Astrocyte (in vitro differentiated cells and primary cell): ENCODE measurements around the gene TULP4. TPM values are rescaled to one million over a fixed set of nuclear protein-coding genes. Genes with fewer than 3 reads are reported as not detected.

Experiments
- DNase-seq: peaks from one replicate; pipeline ENCODE4 v3.0.0-alpha.2; 2010; ENCODE audit warnings: low read depth
- FAIRE-seq: peaks from 2 replicates; lab custom pipeline; 2011; peaks lifted over from hg19 to GRCh38; lab: Jason Lieb, UNC
- H2AFZ ChIP-seq: 2 replicates; pipeline ENCODE4 v1.6.0; 2012; ENCODE audit warnings: low read depth, low read length, inconsistent platforms
- H3K27ac ChIP-seq: 2 replicates; pipeline ENCODE4 v1.5.1; 2011; ENCODE audit warnings: low read depth, low read length, inconsistent platforms
- H3K27me3 ChIP-seq: 2 replicates; pipeline ENCODE4 v1.6.0; 2011; ENCODE audit warnings: low read length, inconsistent platforms; ENCODE audit not compliant: insufficient read depth
- H3K36me3 ChIP-seq: 2 replicates; pipeline ENCODE4 v1.5.1; 2011; ENCODE audit warnings: low read length, inconsistent platforms; ENCODE audit not compliant: insufficient read depth
- H3K4me1 ChIP-seq: 2 replicates; pipeline ENCODE4 v1.5.1; 2011; ENCODE audit warnings: low read length, inconsistent platforms; ENCODE audit not compliant: insufficient read depth
- H3K4me2 ChIP-seq: 2 replicates; pipeline ENCODE4 v1.6.0; 2012; ENCODE audit warnings: low read length, inconsistent platforms
- H3K4me3 ChIP-seq: 2 replicates; pipeline ENCODE4 v1.5.1; 2011; ENCODE audit warnings: low read depth, mild to moderate bottlenecking, low read length, inconsistent platforms; ENCODE audit not compliant: insufficient read depth
- H3K79me2 ChIP-seq: 2 replicates; pipeline ENCODE4 v1.6.0; 2012; ENCODE audit warnings: mild to moderate bottlenecking, low read length, inconsistent platforms; ENCODE audit not compliant: insufficient read depth
- H3K9ac ChIP-seq: 2 replicates; pipeline ENCODE4 v1.6.0; 2012; ENCODE audit warnings: mild to moderate bottlenecking, low read length, inconsistent platforms
- H3K9me3 ChIP-seq: 2 replicates; pipeline ENCODE4 v1.5.1; 2012; ENCODE audit warnings: low read depth, mild to moderate bottlenecking, low read length, inconsistent platforms; ENCODE audit not compliant: insufficient read depth
- H4K20me1 ChIP-seq: 2 replicates; pipeline ENCODE4 v1.6.0; 2012; ENCODE audit warnings: low read length, inconsistent platforms; ENCODE audit not compliant: insufficient read depth
- H3K27ac Mint-ChIP-seq: one replicate; pipeline ENCODE4 v1.8.0; 2021; ENCODE audit warnings: mild to moderate bottlenecking, mixed read lengths; ENCODE audit not compliant: unreplicated experiment
- H3K27me3 Mint-ChIP-seq: one replicate; pipeline ENCODE4 v1.8.0; 2021; ENCODE audit warnings: low read depth, mixed read lengths; ENCODE audit not compliant: unreplicated experiment
- H3K36me3 Mint-ChIP-seq: one replicate; pipeline ENCODE4 v1.8.0; 2021; ENCODE audit warnings: low read depth, mixed read lengths; ENCODE audit not compliant: unreplicated experiment
- H3K4me1 Mint-ChIP-seq: one replicate; pipeline ENCODE4 v1.8.0; 2021; ENCODE audit warnings: low read depth, mixed read lengths; ENCODE audit not compliant: unreplicated experiment
- H3K4me3 Mint-ChIP-seq: one replicate; pipeline ENCODE4 v1.8.0; 2021; ENCODE audit warnings: mild to moderate bottlenecking, moderate library complexity, mixed read lengths; ENCODE audit not compliant: unreplicated experiment
- H3K9me3 Mint-ChIP-seq: one replicate; pipeline ENCODE4 v1.8.0; 2021; ENCODE audit warnings: mild to moderate bottlenecking, mixed read lengths; ENCODE audit not compliant: unreplicated experiment
- CTCF ChIP-seq: IDR thresholded peaks from 2 replicates; pipeline ENCODE4 v1.5.1; 2011; ENCODE audit warnings: low read depth, mild to moderate bottlenecking, inconsistent platforms, low read length, moderate library complexity; ENCODE audit not compliant: insufficient read depth
- EZH2 ChIP-seq: IDR thresholded peaks from 2 replicates; pipeline ENCODE4 v1.6.1; 2012; ENCODE audit warnings: mild to moderate bottlenecking, low read length, inconsistent platforms; ENCODE audit not compliant: insufficient read depth
- total RNA-seq: library from RNA; stranded (reverse); gene quantifications from 2 replicates; pipeline ENCODE4 v1.2.1, GENCODE V29; 2021

The TULP4 gene
- total RNA-seq, 1 donor from 2014 or later = 91.2 TPM

- DNase-seq (no peak), FAIRE-seq (no peak)
- H3K9me3 Mint-ChIP-seq = peaks cover 17% of the 10 kb centered on the region
- Histone ChIP-seq H3K36me3 (no peaks in the 10 kb centered on the region), H3K9ac (no peak overlapping the region), H3K4me3 (no peak overlapping the region), H3K27ac (no peak overlapping the region), H3K4me2 (no peak overlapping the region), H3K79me2 (no peaks in the 10 kb centered on the region), H2AFZ (no peak overlapping the region), H3K27me3 (no peaks in the 10 kb centered on the region), H3K9me3 (no peaks in the 10 kb centered on the region), H3K4me1 (no peaks in the 10 kb centered on the region), H4K20me1 (no peaks in the 10 kb centered on the region)
- H3K4me1 Mint-ChIP-seq = no peaks in the 10 kb centered on the region
- H3K4me3 Mint-ChIP-seq = no peak overlapping the region
- H3K36me3 Mint-ChIP-seq = no peaks in the 10 kb centered on the region
- no peak overlapping the region for H3K27ac Mint-ChIP-seq
- H3K27me3 Mint-ChIP-seq = peaks cover 17% of the 10 kb centered on the region
- no peak for TF ChIP-seq EZH2
- TF ChIP-seq CTCF = no peak
Observed at GRCh38 chr6:158531970-158532369, 219.7 kb downstream of the TULP4 start.

- Histone ChIP-seq H4K20me1 (no peaks in the 10 kb centered on the region), H3K4me1 (peaks cover 4% of the 10 kb centered on the region), H3K27ac (no peak overlapping the region), H3K4me3 (peak overlapping the region; percentile 57), H3K9me3 (no peaks in the 10 kb centered on the region), H3K36me3 (no peaks in the 10 kb centered on the region), H3K9ac (no peak overlapping the region), H3K4me2 (peak overlapping the region; percentile 95), H3K27me3 (peaks cover 21% of the 10 kb centered on the region), H2AFZ (peak overlapping the region; percentile 71), H3K79me2 (no peaks in the 10 kb centered on the region)
- TF ChIP-seq CTCF (no peak), EZH2 (peak; percentile 67)
- Mint-ChIP-seq H3K27me3 (peaks cover 18% of the 10 kb centered on the region), H3K27ac (no peak overlapping the region), H3K4me1 (peaks cover 6% of the 10 kb centered on the region), H3K4me3 (peak overlapping the region; percentile 79), H3K36me3 (no peaks in the 10 kb centered on the region), H3K9me3 (peaks cover 5% of the 10 kb centered on the region)
- DNase-seq (peak; percentile 47), FAIRE-seq (no peak)
Observed at GRCh38 chr6:158536084-158536890, 224.0 kb downstream of the TULP4 start.
